Measurements from ENCODE around the gene CALU.

CALU gene

GRCh38 chr7:128725531-128725930 lies 13.6 kb upstream of the CALU start:
- no peak for DNase-seq

- DNase-seq: no peak
Observed at GRCh38 chr7:128726059-128726736, 13.0 kb upstream of the CALU start.

- DNase-seq: no peak
Observed at GRCh38 chr7:128726737-128727072, 12.5 kb upstream of the CALU start.

- DNase-seq: no peak
Observed at GRCh38 chr7:128727239-128727638, 11.9 kb upstream of the CALU start.

- no peak for DNase-seq
Observed at GRCh38 chr7:128728598-128728997, 10.6 kb upstream of the CALU start.

GRCh38 chr7:128729494-128729893 lies 9.7 kb upstream of the CALU start:
- DNase-seq: no peak

GRCh38 chr7:128731184-128731583 lies 8.0 kb upstream of the CALU start:
- DNase-seq: no peak

- no peak for DNase-seq
Observed at GRCh38 chr7:128732521-128733277, 6.5 kb upstream of the CALU start.

GRCh38 chr7:128733278-128733645 lies 5.9 kb upstream of the CALU start:
- no peak for DNase-seq

- DNase-seq: no peak
Observed at GRCh38 chr7:128734890-128735289, 4.3 kb upstream of the CALU start.

GRCh38 chr7:128735436-128735835 lies 3.7 kb upstream of the CALU start:
- no peak for DNase-seq

- DNase-seq: no peak
Observed at GRCh38 chr7:128737441-128737840, 1.7 kb upstream of the CALU start.

- no peak for DNase-seq
Observed at GRCh38 chr7:128737867-128738385, 1.2 kb upstream of the CALU start.

GRCh38 chr7:128738570-128739047 lies 550 bp upstream of the CALU start:
- no peak for DNase-seq

- no peak for DNase-seq
Observed at GRCh38 chr7:128739990-128740682, 977 bp downstream of the CALU start.

GRCh38 chr7:128740996-128741395 lies 1.8 kb downstream of the CALU start:
- DNase-seq: no peak

- no peak for DNase-seq
Observed at GRCh38 chr7:128741491-128741890, 2.3 kb downstream of the CALU start.

GRCh38 chr7:128742206-128742605 lies 3.0 kb downstream of the CALU start:
- no peak for DNase-seq

- no peak for DNase-seq
Observed at GRCh38 chr7:128743112-128743772, 4.1 kb downstream of the CALU start.

GRCh38 chr7:128744366-128744905 lies 5.3 kb downstream of the CALU start:
- no peak for DNase-seq

GRCh38 chr7:128745706-128746105 lies 6.5 kb downstream of the CALU start:
- DNase-seq: no peak

GRCh38 chr7:128747327-128748079 lies 8.3 kb downstream of the CALU start:
- DNase-seq: no peak
